Measurements from ENCODE around the gene DPP9. TPM values are rescaled to one million over a fixed set of nuclear protein-coding genes. Genes with fewer than 3 reads are reported as not detected.

DPP9 gene
- total RNA-seq, 2 experiments from 2014 or later, result 92.5 to 98.0 TPM

- no peak for ATAC-seq
- Mint-ChIP-seq H3K9me3 (ENCODE audit: low read depth) (no peaks in the 10 kb centered on the region), H3K4me1 (no peaks in the 10 kb centered on the region), H3K27me3 (no peaks in the 10 kb centered on the region), H3K27ac (no peak overlapping the region), H3K36me3 (peaks cover 35% of the 10 kb centered on the region), H3K4me3 (no peak overlapping the region)
- CTCF ChIA-PET, result no interaction called here
- DNase-seq, result no peak
Measured at GRCh38 chr19:4697304-4697703, 26.3 kb downstream of the DPP9 start.

- no peaks in the 10 kb centered on the region for H3K4me1 Mint-ChIP-seq
- peaks cover 31% of the 10 kb centered on the region for H3K36me3 Mint-ChIP-seq
- ATAC-seq (no peak), DNase-seq (no peak)
- H3K27me3 Mint-ChIP-seq, result no peaks in the 10 kb centered on the region
- no peaks in the 10 kb centered on the region for H3K9me3 Mint-ChIP-seq (ENCODE audit: low read depth)
- no peak overlapping the region for H3K4me3 Mint-ChIP-seq
- no peak overlapping the region for H3K27ac Mint-ChIP-seq
- CTCF ChIA-PET, result no interaction called here
Measured at GRCh38 chr19:4695224-4695731, 28.4 kb downstream of the DPP9 start.

GRCh38 chr19:4694211-4694987, 29.2 kb downstream of the DPP9 start:
- Mint-ChIP-seq H3K36me3 (peaks cover 31% of the 10 kb centered on the region), H3K27me3 (no peaks in the 10 kb centered on the region), H3K27ac (no peak overlapping the region), H3K9me3 (ENCODE audit: low read depth) (no peaks in the 10 kb centered on the region), H3K4me3 (no peak overlapping the region), H3K4me1 (no peaks in the 10 kb centered on the region)
- CTCF ChIA-PET, result no interaction called here
- no peak for DNase-seq
- ATAC-seq, result no peak

- no peaks in the 10 kb centered on the region for H3K4me1 Mint-ChIP-seq
- H3K9me3 Mint-ChIP-seq (ENCODE audit: low read depth), result no peaks in the 10 kb centered on the region
- DNase-seq (no peak), ATAC-seq (no peak)
- CTCF ChIA-PET, result interaction anchor here (0.6 kb wide), 1 partner anchor 98 kb away, joined by 4 read pairs; the partner anchor contains the start of gene FEM1A
- no peaks in the 10 kb centered on the region for H3K27me3 Mint-ChIP-seq
- peaks cover 28% of the 10 kb centered on the region for H3K36me3 Mint-ChIP-seq
- H3K4me3 Mint-ChIP-seq, result no peak overlapping the region
- H3K27ac Mint-ChIP-seq, result no peak overlapping the region
Measured at GRCh38 chr19:4693471-4694121, 30.0 kb downstream of the DPP9 start.

- CTCF ChIA-PET, result interaction anchor here (0.6 kb wide), 1 partner anchor 98 kb away, joined by 4 read pairs; the partner anchor contains the start of gene FEM1A
- H3K4me3 Mint-ChIP-seq, result no peak overlapping the region
- no peaks in the 10 kb centered on the region for H3K9me3 Mint-ChIP-seq (ENCODE audit: low read depth)
- DNase-seq (no peak), ATAC-seq (no peak)
- H3K4me1 Mint-ChIP-seq, result no peaks in the 10 kb centered on the region
- H3K27me3 Mint-ChIP-seq, result no peaks in the 10 kb centered on the region
- H3K27ac Mint-ChIP-seq, result no peak overlapping the region
- peaks cover 26% of the 10 kb centered on the region for H3K36me3 Mint-ChIP-seq
Measured at GRCh38 chr19:4693078-4693350, 30.6 kb downstream of the DPP9 start.

GRCh38 chr19:4692251-4693077, 31.2 kb downstream of the DPP9 start:
- ATAC-seq (no peak), DNase-seq (no peak)
- no peak overlapping the region for H3K27ac Mint-ChIP-seq

GRCh38 chr19:4691373-4691772, 32.3 kb downstream of the DPP9 start:
- CTCF ChIA-PET, result no interaction called here
- no peaks in the 10 kb centered on the region for H3K27me3 Mint-ChIP-seq
- peaks cover 21% of the 10 kb centered on the region for H3K36me3 Mint-ChIP-seq
- DNase-seq, result no peak
- ATAC-seq, result no peak
- no peak overlapping the region for H3K4me3 Mint-ChIP-seq
- no peak overlapping the region for H3K27ac Mint-ChIP-seq
- H3K9me3 Mint-ChIP-seq (ENCODE audit: low read depth), result no peaks in the 10 kb centered on the region
- H3K4me1 Mint-ChIP-seq, result no peaks in the 10 kb centered on the region

More at GRCh38 chr19:4692251-4693077, 31.2 kb downstream of the DPP9 start:
- Mint-ChIP-seq H3K27me3 (no peaks in the 10 kb centered on the region), H3K9me3 (ENCODE audit: low read depth) (no peaks in the 10 kb centered on the region), H3K4me1 (no peaks in the 10 kb centered on the region), H3K36me3 (peaks cover 25% of the 10 kb centered on the region), H3K4me3 (no peak overlapping the region)
- CTCF ChIA-PET, result interaction anchor here (0.6 kb wide), 1 partner anchor 99 kb away, joined by 4 read pairs; the partner anchor contains the start of gene FEM1A

- Mint-ChIP-seq H3K36me3 (peaks cover 19% of the 10 kb centered on the region), H3K27ac (no peak overlapping the region), H3K9me3 (ENCODE audit: low read depth) (no peaks in the 10 kb centered on the region), H3K27me3 (no peaks in the 10 kb centered on the region), H3K4me1 (no peaks in the 10 kb centered on the region), H3K4me3 (no peak overlapping the region)
- CTCF ChIA-PET, result no interaction called here
- ATAC-seq (no peak), DNase-seq (no peak)
Measured at GRCh38 chr19:4690361-4690760, 33.3 kb downstream of the DPP9 start.

- Mint-ChIP-seq H3K36me3 (peaks cover 16% of the 10 kb centered on the region), H3K27me3 (no peaks in the 10 kb centered on the region), H3K9me3 (ENCODE audit: low read depth) (no peaks in the 10 kb centered on the region), H3K4me3 (no peak overlapping the region), H3K4me1 (no peaks in the 10 kb centered on the region), H3K27ac (no peak overlapping the region)
- ATAC-seq (no peak), DNase-seq (no peak)
- CTCF ChIA-PET, result interaction anchor here (0.6 to 1.2 kb wide), 2 partner anchors 12 to 93 kb away, joined by 3 read pairs; no protein-coding TSS in a partner anchor
Measured at GRCh38 chr19:4689403-4689802, 34.2 kb downstream of the DPP9 start.

GRCh38 chr19:4688587-4688986, 35.1 kb downstream of the DPP9 start:
- no peaks in the 10 kb centered on the region for H3K4me1 Mint-ChIP-seq
- H3K36me3 Mint-ChIP-seq, result peaks cover 11% of the 10 kb centered on the region
- no peak for ATAC-seq
- H3K4me3 Mint-ChIP-seq, result no peak overlapping the region
- no peak for DNase-seq
- H3K27ac Mint-ChIP-seq, result no peak overlapping the region
- no peaks in the 10 kb centered on the region for H3K9me3 Mint-ChIP-seq (ENCODE audit: low read depth)
- no peaks in the 10 kb centered on the region for H3K27me3 Mint-ChIP-seq
- CTCF ChIA-PET, result interaction anchor here (0.6 to 1.2 kb wide), 2 partner anchors 11 to 93 kb away, joined by 3 read pairs; no protein-coding TSS in a partner anchor

GRCh38 chr19:4687396-4687795, 36.2 kb downstream of the DPP9 start:
- DNase-seq (no peak), ATAC-seq (no peak)
- Mint-ChIP-seq H3K36me3 (peaks cover 9% of the 10 kb centered on the region), H3K4me1 (no peaks in the 10 kb centered on the region), H3K9me3 (ENCODE audit: low read depth) (no peaks in the 10 kb centered on the region), H3K4me3 (no peak overlapping the region), H3K27me3 (no peaks in the 10 kb centered on the region), H3K27ac (no peak overlapping the region)
- CTCF ChIA-PET, result no interaction called here

GRCh38 chr19:4686700-4687099, 36.9 kb downstream of the DPP9 start:
- Mint-ChIP-seq H3K9me3 (ENCODE audit: low read depth) (no peaks in the 10 kb centered on the region), H3K4me3 (no peak overlapping the region), H3K27me3 (no peaks in the 10 kb centered on the region), H3K27ac (no peak overlapping the region), H3K4me1 (no peaks in the 10 kb centered on the region), H3K36me3 (peaks cover 6% of the 10 kb centered on the region)
- CTCF ChIA-PET, result no interaction called here
- no peak for ATAC-seq
- DNase-seq, result no peak

GRCh38 chr19:4684312-4685095, 39.1 kb downstream of the DPP9 start:
- Mint-ChIP-seq H3K27ac (no peak overlapping the region), H3K9me3 (ENCODE audit: low read depth) (no peaks in the 10 kb centered on the region), H3K4me3 (no peak overlapping the region), H3K4me1 (no peaks in the 10 kb centered on the region), H3K27me3 (no peaks in the 10 kb centered on the region), H3K36me3 (peaks cover 7% of the 10 kb centered on the region)
- CTCF ChIA-PET, result no interaction called here
- DNase-seq, result no peak
- no peak for ATAC-seq

All from activated CD8-positive, alpha-beta memory T cell treated with anti-CD3 and anti-CD28 coated beads, Interleukin-2, amount 10 ng/mL, durations not matched to agents 7 days and 5 days (primary cell).